HG03558 (cell line): ENCODE data around the gene STXBP4.

Experiments used
- ATAC-seq: cut with Tn5 transposase; IDR thresholded peaks from one replicate; pipeline ENCODE4 v1.9.1; 2021; ENCODE audit warnings: moderate number of reproducible peaks; ENCODE audit not compliant: unreplicated experiment; ENCODE audit errors: extremely low read depth

Gene STXBP4

DNA sequence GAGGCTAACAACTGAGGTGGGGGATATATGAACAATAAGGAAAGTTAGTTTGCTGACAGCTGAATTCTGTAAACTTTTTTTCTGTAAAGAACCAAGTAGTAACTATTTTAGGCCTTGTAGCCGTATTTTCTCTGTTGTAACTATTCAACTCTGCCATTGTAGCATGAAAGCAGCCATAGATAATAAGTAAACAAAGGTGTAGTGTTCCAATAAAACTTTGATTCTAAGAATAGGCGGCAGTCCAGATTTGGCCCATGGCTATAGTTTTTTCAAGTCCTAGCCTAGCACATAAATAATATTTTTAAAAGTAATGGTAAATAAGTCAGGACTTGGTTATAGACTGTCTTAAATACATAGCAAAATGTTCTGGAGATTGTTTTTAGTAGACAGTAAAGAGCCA lies 142.0 kb downstream of the STXBP4 start:
- ATAC-seq: no peak

DNA sequence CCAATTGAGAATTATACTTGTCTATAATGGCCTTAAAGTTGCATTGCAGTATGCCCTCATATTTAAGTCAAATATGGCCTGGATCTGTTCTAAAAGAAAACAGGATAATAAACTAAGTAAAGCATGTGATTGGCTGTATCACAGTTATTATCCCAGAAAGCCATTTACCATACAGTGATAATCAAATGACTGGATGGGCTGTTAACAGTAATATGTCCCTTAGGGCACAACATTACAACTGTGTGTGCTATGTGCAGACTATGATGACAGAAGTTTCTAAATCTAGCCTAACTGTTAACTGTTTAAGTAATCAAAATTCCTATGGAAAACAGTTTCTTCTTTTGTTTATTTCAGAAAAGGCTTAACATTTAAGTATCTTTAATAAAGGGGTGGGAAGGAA lies 145.7 kb downstream of the STXBP4 start:
- no peak for ATAC-seq

DNA sequence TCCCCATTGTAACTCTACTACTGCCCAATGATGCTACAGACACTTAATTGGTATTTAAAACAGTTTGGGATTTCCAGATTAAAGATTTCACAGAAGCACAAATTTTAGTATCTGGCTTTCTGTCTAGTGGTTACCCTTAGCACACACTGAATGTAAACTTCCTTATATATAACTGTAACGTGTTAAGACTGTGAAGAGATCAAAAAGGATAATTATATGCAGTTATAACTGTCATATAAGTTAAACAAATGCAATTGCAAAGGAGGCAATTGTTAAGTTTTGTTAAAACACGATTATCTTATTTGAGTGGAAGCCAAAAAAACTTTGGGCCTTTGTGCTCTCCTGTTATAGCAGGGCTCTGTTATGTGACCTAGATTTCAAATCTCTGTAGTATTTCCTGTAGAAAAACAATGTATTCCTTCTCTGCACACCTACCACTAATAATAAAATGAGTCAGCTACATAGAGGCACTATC lies 147.9 kb downstream of the STXBP4 start:
- ATAC-seq: no peak

DNA sequence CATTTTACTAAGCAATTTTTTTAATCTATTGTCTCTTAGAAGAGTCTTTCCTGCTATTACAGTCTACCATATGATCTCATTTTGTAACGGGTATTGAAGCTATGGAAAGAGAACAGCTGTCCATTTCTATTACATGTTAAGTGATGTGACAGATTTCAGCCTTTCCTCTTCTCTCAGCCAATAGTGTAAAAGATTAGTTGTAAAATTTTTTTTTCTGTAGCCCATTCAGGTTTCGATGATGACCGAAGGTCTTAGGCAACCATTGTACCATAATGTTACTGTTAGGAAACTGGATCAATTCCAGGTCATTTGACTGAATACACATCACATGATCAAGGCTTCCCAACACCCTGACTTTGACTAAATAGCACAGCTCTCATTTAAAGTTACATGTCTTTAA lies 148.6 kb downstream of the STXBP4 start:
- no peak for ATAC-seq

DNA sequence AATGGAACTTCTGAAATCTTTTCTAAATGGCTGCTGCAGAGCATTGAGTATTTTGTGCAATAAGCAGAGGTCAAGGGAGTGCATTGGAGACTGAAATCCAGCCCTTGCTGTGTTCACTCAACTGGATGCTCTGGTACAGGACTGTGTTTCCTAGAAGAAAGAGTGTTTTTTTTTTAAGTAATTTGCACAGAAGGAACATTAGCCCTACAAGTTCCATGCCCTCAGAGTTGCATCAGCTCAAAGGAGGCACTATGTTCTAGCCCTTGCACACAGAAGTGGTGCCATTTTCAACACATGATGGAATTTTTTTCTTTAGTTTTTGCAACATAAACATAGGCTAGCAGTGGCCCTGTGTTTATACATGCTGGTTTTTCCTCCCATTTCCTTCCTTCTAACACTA lies 152.1 kb downstream of the STXBP4 start:
- no peak for ATAC-seq

DNA sequence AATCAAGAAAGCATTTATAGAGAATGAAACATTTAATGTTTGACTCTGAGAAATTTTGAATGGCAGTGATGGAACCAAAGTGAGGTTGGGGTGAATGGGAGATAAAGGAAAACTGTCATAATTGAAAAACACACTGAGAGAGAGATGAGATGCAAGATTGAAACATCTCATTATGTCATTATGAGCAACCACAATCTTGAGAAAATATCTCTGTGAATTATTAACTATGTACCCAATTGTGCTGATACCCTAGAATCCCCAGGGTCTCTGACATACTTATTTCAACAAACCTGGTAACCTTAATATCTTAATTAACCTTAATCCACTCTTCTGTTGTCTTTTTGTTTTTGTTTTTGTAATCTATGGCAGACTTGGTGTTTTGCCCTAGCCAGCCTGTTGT lies 152.7 kb downstream of the STXBP4 start:
- no peak for ATAC-seq

DNA sequence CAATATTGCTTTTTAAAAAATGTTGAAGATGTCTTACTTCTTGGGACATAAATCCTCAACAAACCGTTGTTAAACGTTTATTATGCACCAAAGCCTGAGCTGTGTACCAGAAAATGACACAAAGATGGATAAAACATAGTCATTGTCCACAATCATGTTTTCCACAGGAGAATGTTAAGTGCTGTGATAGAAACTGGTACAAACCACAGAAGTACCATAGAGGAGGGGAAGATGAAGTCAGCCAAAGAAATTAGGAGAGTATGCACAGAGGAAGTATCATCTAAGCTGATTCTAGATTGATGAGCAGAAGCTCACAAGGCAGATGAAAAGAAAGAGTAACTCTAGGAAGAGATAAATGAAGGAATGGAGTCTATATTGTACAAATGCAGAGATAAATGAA lies 153.5 kb downstream of the STXBP4 start:
- no peak for ATAC-seq

DNA sequence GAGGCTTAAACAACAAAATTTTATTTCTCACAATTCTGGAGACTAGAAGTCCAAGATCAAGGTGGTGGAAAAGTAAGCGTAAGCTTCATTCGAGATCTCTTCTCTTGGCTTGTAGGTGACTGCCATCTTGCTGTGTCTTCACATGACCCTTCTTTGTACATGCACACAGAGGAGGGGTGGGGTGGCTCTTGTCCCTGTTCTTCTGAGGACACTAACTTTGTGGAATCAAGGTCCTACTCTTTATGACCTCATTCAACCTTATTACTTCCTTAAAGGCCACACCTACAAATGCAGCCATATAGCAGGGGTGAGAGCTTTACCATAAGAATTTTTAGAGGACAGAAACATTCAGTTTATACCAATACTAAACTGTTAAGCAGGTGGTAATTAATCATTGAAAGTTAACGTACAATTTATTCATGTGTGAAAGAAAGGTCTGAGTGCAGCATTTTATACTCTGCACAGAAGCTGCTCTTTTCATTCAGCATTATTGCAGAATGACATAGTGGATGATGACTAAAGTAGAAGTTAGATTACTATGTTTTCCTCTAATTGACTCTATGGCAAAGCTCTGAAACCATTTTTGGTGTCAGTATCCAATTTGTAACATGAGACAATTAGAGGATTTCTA lies 156.3 kb downstream of the STXBP4 start:
- no peak for ATAC-seq

DNA sequence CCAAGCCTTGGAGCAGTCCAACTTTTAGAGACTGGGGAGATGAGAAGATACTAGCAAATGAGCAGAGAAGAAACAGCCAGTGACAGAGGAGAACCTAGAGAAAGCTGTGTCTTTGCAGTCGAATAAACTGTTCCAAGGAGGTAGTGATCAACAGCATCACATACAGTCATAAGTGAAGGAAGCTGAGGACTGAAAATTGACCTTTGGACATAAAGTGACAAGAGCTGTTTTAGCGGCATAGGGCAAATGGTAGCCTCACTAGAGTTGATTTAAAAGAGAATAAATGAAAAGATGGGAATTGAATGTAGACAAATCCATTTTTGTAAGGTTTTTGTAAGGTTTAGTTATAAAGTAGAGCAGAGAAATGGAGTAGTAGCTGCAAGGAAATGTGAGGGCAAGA lies 165.0 kb downstream of the STXBP4 start:
- ATAC-seq: no peak

DNA sequence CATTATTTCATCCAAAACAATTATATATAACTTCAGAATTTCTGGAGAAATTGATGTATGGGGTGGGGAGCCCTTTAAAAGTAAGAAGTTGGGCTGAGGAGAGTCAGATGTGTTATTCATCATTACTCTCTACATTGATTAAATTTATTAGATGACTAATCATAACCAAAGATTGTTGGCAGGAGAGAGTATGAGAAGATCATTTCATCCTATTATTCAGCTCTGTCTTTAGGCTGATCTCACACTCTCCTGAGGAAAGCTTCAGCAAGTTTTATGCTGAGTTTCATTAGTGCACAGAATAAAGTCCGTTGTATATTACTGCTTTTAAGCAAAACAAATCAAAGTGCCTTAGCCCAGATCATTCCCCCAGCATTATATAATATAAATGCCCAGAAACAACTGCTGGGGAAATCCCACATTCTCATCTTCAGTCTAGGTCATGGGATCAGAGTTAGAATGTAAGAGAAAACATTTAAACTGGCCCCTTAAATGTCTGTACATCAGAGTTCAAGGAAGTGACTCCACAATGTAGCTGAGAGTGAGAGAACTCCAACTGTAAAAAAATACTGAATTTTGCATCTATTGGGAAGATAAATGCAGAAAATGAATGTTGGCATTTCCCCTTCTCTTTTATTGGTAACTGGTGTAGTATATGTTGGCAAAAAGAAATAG lies 166.1 kb downstream of the STXBP4 start:
- ATAC-seq: no peak

DNA sequence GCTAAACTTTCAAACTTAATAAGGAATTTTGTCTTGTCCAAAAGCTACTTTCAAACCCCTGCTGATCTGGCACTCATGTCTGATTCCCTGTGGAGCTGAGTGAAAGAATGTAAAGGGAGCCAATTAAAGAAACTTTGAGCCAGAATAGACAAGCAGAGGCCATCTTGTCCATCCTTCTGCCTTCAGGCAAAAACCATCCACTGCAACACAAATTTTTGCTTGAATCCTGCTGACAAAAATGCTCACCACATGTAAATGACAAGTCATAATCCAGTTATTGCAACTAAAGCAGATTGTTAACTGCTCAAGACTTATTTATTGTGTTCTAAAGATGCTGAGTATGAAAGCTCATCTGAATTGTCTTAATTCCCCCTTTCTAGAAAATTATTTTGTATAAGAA lies 172.2 kb downstream of the STXBP4 start:
- no peak for ATAC-seq

DNA sequence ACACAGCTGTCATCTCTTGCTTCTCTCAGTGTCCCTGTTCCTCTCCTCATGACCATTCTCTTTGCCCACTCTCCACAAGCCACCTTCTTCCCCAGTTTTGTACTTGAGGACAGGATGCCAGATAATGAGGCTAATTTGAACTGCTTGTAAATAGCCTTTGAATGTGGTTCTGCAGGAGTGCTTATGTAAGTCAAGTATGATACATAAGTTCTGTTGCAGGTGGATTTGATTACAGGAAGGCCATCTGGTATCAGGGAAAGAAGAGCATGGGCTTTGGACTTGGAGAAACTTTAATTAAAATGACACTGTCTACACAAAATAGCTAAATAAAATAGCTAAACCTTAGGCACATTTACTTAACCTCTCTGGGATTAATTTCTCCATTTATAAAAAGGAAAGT lies 176.0 kb downstream of the STXBP4 start:
- ATAC-seq: no peak

DNA sequence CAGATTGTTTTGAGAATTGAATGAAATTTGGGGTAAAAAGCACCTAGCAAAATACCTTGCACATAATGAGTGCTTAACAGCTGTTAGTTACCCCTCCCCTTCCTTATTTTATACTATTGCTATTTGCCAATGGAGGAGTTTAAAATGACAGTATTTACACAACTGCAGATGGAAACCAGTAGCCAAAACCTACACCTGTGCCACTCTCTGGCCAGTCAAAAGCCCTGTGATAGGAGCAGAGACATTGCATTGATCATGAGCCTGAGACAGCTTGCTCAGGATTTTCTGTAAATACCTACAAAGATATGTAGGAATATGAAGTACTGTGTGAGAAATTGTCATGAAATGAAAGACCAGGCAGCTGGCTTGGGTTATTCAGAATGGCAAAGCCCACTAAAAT lies 180.9 kb downstream of the STXBP4 start:
- no peak for ATAC-seq

DNA sequence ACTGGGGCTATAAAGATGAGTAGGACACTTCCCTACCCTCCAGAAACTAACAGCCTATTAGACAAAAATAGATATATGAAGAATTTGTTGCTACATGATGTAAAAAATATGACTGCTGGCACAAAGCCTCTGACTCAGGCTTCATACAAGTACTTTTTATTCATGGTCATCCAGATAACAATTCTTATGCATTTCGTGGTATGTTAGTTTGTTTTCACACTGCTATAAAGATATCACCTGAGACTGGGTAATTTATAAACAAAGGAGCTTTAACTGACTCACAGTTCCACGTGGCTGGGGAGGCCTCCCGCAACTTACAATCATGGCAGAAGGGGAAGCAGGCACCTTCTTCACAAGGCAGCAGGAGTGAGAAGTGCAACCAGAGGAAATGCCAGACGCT lies 183.7 kb downstream of the STXBP4 start:
- ATAC-seq: no peak

DNA sequence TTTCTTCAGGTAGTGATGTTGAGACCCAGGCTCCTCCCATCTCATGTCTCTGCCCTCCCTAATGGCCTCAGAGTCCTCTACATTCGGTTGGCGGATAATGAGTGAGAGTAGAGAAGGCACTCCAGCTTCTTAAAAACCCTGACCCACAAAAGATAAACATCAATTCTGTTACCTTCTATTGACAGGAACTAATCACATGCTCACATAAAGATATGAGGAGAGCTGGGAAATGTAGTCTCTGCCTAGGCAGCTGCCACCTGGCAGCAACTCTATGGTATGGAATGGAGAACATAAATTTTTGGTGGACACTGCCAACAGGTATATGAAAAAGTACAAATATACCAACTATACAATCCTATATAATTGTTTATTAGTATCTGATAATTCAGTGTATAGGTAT lies 185.5 kb downstream of the STXBP4 start:
- ATAC-seq: no peak

DNA sequence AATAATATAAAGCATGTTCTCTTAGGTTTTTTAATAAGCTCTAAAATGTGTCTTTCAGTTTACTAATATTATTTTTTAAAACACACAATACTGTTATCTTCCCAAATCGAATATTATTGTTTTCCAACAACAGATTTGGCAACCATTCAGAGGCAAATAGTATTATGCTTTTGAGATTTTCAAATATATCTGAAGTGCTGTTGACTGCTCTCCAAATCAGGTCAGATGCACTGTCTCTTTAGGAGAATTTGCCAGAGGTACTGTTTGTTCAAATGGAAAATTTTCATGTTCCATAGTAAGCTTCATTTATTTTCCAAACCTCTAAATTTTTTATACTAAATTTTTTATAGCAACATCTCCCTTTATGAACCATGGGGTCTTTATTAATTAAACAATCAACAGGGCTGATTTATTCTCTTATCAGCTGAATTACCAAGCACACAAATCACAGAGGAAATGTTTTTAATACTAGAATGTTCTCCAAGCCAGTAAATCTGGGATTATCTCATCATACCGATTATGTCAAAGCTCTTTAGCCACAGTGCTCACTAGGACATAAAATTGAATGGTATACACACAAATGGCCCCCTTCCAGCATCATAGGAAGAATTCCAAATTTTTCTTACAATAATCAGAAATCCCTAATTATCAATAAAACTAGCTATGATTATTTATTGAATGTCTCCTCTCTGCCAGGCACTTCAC lies 187.4 kb downstream of the STXBP4 start:
- no peak for ATAC-seq

DNA sequence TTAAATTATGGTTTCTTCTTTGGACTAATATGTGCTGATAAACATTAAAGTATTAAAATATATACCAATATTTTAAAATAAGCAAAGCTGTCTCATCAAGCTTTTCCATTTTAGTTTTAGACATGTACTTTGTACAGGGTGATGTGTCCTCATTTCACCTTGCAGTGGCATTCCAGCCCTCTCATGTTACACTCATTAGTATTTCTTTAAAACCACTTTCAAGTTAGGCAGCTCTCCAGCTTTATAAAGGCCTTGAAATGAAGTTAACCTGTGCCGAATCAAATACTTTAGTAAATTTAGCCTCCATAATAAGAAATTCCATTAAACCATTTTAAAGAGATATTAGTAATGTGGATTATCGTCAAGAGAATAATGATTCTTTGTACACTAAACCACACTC lies 188.6 kb downstream of the STXBP4 start:
- no peak for ATAC-seq

DNA sequence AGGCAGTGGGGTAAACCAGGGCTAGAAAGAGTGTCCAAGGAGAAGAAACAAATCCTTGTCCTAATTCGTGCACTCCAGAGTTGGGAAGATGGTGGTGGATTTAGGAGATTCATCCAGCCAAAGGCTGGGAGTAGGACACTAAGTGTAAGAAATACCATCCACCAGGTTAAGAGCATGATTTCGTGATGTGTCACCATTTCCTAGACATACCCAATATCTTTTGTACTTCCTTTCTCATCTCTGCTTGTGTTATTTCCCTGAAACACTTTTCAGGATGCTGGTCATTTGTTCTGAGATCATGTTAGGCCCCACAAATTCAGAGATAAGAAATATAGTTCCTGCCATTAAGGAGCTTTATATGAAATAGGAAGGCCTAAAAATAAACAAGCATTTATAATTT lies 189.9 kb downstream of the STXBP4 start:
- ATAC-seq: no peak

DNA sequence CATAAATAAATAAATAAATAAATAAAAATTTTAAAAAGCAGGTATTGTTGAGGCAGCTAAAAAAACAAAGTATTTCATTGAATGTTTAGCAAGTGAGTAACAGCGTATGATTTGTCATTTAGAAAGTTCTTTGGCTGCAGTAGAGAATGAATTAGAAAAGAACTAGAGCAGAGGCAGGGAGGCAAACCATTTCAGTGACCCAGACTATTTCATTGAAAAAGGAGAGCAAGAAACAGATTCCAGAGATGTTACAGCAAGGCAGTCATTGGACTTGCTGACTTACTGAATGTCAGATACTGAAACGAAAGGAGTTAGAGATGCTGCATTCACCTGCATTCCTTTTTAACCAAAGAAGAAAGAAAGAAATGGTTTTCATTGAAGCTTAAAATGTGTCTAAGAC lies 190.7 kb downstream of the STXBP4 start:
- ATAC-seq: no peak

DNA sequence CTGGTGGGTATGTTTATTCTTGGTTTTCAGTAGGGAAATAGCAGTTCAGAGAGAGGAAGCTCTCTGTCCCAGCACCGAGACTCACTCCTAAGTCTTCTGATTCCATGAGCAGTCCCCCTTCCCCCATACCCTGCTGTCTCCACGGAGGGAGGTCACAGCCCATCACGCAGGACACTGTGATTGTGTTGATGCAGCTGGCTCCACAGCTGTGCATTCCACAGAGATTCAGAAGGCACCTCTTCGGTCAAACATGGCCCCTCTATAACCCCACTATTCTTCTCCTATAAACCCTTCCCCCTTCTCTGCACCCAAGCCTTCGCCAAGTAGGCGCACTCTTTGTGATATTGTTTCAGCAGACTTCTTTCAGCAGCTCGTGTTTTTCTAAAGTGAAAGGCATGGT lies 191.9 kb downstream of the STXBP4 start:
- ATAC-seq: no peak

DNA sequence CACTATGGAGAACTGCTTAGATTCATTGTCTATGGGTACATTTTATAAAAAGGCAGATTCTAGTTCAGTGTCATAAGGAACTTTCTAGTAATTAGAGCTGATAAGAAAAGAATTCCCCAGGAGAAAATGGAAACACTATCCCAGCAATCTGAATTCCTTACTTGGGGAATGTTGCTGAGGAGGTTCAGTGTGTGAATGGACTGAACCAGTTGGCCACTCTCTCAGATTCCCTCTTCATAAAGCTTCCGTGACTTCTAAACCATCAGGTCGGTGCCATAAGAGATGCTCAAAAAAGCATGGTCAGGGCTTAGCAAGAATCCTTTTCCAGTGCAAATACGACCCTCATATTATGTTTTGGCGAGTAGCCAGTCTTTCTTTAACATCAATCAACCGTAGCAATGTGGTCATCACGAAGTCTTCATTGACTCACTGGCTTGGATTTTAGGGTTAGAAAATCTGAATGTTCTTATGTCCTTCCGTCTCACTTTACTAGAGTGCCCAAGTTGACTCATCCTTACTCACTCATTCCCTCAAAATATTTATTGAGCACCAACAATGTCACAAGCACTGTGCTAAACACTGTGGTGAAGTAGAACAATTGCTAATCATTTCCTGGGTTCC lies 193.5 kb downstream of the STXBP4 start:
- ATAC-seq: no peak
